ENCODE results near the gene GMDS. TPM values are rescaled to one million over a fixed set of nuclear protein-coding genes. Genes with fewer than 3 reads are reported as not detected.

The GMDS gene
- total and polyA plus RNA-seq, 2 of the 8 experiments (the other 6 are each of a cell fraction or from before 2014, with no cell fraction given), result 16.8 to 50.0 TPM

DNA sequence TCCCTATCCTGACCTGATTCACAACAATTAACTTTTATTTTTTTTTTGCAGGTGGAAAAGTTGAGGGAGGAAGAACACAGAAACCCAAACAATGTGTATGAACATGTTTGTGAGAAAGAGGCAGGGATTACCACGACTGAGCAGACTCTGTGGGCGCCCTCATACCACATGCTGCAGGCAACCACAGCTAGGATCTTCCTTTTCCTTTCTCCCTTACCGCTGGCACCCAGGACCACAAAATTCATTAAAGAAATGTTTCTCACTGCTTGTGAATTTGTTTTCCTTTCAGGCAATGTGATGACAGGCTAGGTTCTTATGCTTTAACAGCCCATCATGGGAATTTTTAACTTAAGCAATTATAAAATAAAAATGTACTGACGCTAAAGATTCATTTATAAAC, 287.1 kb downstream of the GMDS start:
- no peak overlapping the region for H2BK20ac ChIP-seq (ENCODE audit: low read length)
- H4K5ac ChIP-seq (ENCODE audit: insufficient read length, low read depth, low read length), result no peak overlapping the region
- no peak overlapping the region for H4K8ac ChIP-seq (ENCODE audit: extremely low read depth, insufficient read depth, low read length)
- no peak overlapping the region for H2BK12ac ChIP-seq (ENCODE audit: low read depth, low read length)
- no peaks in the 10 kb centered on the region for H3K36me3 ChIP-seq (ENCODE audit: control insufficient read depth in 2 of 4, insufficient read depth in 4 of 4, low read length in 3 of 4)
- POLR2A ChIA-PET (ENCODE audit: partially characterized antibody), result no interaction called here
- no peak overlapping the region for H3K56ac ChIP-seq (replicated peaks; ENCODE audit: insufficient read length, low read depth, low read length)
- H4K91ac ChIP-seq (replicated peaks; ENCODE audit: insufficient read length, low read length), result no peak overlapping the region
- WGBS, 2 experiments (ENCODE audit: extremely low coverage in 1 of 2, insufficient coverage in 1 of 2, insufficient read length in 1 of 2, insufficient replicate concordance in 2 of 2, low coverage in 1 of 2, low lambda C conversion rate in 2 of 2, missing lambda C conversion rate in 1 of 2), result 85% methylated on average over 4 of the region's 4 CpGs; no CpG with 5 or more reads in 1 of the 2 experiments
- no peaks in the 10 kb centered on the region for H3K9me3 ChIP-seq (ENCODE audit: insufficient read depth in 2 of 2, low read depth in 1 of 2, low read length in 1 of 2)
- H3K27ac ChIP-seq (ENCODE audit: low read depth, low read length), result no peak overlapping the region
- H3K4me1 ChIP-seq (replicated peaks in 1 of 4; ENCODE audit: control insufficient read depth in 3 of 4, insufficient read depth in 4 of 4, low read length in 3 of 4), result no peaks in the 10 kb centered on the region
- H3K4me2 ChIP-seq (ENCODE audit: insufficient read depth in 1 of 2, low read depth in 2 of 2, low read length in 2 of 2), result no peak overlapping the region
- DNase-seq (ENCODE audit: low read depth in 1 of 2, low spot score in 2 of 2), result no peak
- no peak overlapping the region for H2AK5ac ChIP-seq (ENCODE audit: low read depth, low read length)
- no peak overlapping the region for H2BK120ac ChIP-seq (replicated peaks; ENCODE audit: low read depth, low read length)
- no peak overlapping the region for H3K4me3 ChIP-seq (ENCODE audit: extremely low read depth in 1 of 4, insufficient read depth in 2 of 4, low read depth in 3 of 4, low read length in 4 of 4)
- H3K27me3 ChIP-seq (replicated peaks in 1 of 4; ENCODE audit: control insufficient read depth in 3 of 4, extremely low read depth in 1 of 4, insufficient read depth in 3 of 4, low read length in 3 of 4), result peaks cover 0 to 1% (median 0%) of the 10 kb centered on the region in 4 experiments; a peak in 1 of 7 replicates
- no peak overlapping the region for H3K14ac ChIP-seq (ENCODE audit: insufficient read length)
- H3K4ac ChIP-seq (replicated peaks; ENCODE audit: insufficient read length, low read depth, low read length), result no peak overlapping the region
- TF ChIP-seq POLR2A (IDR thresholded peaks at IDR 0.05; ENCODE audit: control extremely low read depth in 1 of 2, low read depth in 2 of 2, low read length in 2 of 2) (no peak), TAF7 (optimal IDR thresholded peaks at IDR 0.05; ENCODE audit: borderline replicate concordance, low read depth, low read length) (no peak)
- H3K9ac ChIP-seq (replicated peaks in 1 of 4; ENCODE audit: extremely low read depth in 1 of 4, low read depth in 3 of 4, low read length in 3 of 4), result no peak overlapping the region
- H2AFZ ChIP-seq (ENCODE audit: low read length), result no peak overlapping the region
- H2BK5ac ChIP-seq (ENCODE audit: low read depth, low read length), result no peak overlapping the region
- CTCF ChIA-PET (ENCODE audit: partially characterized antibody), result interaction anchor here (1.2 kb wide), 1 partner anchor 15 kb away, joined by 4 read pairs; no protein-coding TSS in a partner anchor
- H3K18ac ChIP-seq (ENCODE audit: extremely low read depth, low read length), result no peak overlapping the region
- no peaks in the 10 kb centered on the region for H4K20me1 ChIP-seq (replicated peaks in 1 of 2; ENCODE audit: control insufficient read depth in 1 of 2, insufficient read depth in 2 of 2, low read length in 2 of 2)
- H3K79me1 ChIP-seq (ENCODE audit: low read depth, low read length), result no peaks in the 10 kb centered on the region
- H3K23me2 ChIP-seq (ENCODE audit: low read depth, low read length), result no peaks in the 10 kb centered on the region
- no peaks in the 10 kb centered on the region for H3K79me2 ChIP-seq (ENCODE audit: control insufficient read depth in 1 of 2, insufficient read depth in 2 of 2, low read length in 2 of 2)
- H3K23ac ChIP-seq (ENCODE audit: insufficient read length), result no peak overlapping the region
- FAIRE-seq, result no peak
- no peak overlapping the region for H2BK15ac ChIP-seq (ENCODE audit: low read length)
